Measurements from ENCODE around the gene STOML3.
A peak's percentile ranks its signal among the peaks of the same experiment; 100 is the strongest.

Gene STOML3

DNA sequence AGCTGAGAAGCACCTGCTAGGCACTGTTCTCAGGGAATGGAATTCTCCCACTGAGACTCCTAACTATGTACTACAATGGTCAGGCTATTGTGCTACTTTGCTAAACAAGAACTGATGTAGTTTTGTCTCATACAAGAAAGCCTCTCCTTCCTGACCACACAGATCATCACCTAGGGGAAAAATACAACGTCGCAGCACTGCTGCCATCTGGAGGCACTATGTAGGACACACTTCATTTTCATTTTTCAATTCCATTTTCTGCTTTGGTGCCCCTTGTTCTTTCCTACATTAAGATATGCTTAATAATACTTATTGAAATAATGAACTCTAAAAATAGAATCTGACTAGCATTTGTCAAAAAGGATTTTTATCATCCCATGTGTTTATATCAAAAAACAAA lies 26.2 kb upstream of the STOML3 start:
- H3K9me3 ChIP-seq (replicated peaks; ENCODE audit: insufficient read depth, low read length), result no peaks in the 10 kb centered on the region
- H3F3A ChIP-seq (ENCODE audit: insufficient read depth, low read length), result no peaks in the 10 kb centered on the region
- no peak for TF ChIP-seq EZH2 (optimal IDR thresholded peaks at IDR 0.05; ENCODE audit: low read depth, low read length)
- TF ChIP-seq, protein P1, sequence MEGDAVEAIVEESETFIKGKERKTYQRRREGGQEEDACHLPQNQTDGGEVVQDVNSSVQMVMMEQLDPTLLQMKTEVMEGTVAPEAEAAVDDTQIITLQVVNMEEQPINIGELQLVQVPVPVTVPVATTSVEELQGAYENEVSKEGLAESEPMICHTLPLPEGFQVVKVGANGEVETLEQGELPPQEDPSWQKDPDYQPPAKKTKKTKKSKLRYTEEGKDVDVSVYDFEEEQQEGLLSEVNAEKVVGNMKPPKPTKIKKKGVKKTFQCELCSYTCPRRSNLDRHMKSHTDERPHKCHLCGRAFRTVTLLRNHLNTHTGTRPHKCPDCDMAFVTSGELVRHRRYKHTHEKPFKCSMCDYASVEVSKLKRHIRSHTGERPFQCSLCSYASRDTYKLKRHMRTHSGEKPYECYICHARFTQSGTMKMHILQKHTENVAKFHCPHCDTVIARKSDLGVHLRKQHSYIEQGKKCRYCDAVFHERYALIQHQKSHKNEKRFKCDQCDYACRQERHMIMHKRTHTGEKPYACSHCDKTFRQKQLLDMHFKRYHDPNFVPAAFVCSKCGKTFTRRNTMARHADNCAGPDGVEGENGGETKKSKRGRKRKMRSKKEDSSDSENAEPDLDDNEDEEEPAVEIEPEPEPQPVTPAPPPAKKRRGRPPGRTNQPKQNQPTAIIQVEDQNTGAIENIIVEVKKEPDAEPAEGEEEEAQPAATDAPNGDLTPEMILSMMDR (IDR thresholded peaks at IDR 0.05; ENCODE audit: low read length), result peak; percentile 47
- H2AFZ ChIP-seq (ENCODE audit: low read length), result no peak overlapping the region
- H3K4me1 ChIP-seq (ENCODE audit: low read length), result no peaks in the 10 kb centered on the region
- no peaks in the 10 kb centered on the region for H4K20me1 ChIP-seq (ENCODE audit: insufficient read depth, low read length)
- no peak overlapping the region for H3K4me2 ChIP-seq (ENCODE audit: low read depth, low read length)
- no peaks in the 10 kb centered on the region for H3K79me2 ChIP-seq (ENCODE audit: low read length)
- no peak overlapping the region for H3K9ac ChIP-seq (ENCODE audit: low read length)
- no peak overlapping the region for H3K4me3 ChIP-seq (ENCODE audit: low read length)
- no peaks in the 10 kb centered on the region for H3K9me2 ChIP-seq (replicated peaks; ENCODE audit: insufficient read depth, low read length)
- H3K27ac ChIP-seq (ENCODE audit: low read length), result no peak overlapping the region
- H3K36me3 ChIP-seq (replicated peaks; ENCODE audit: insufficient read depth, low read length), result no peaks in the 10 kb centered on the region; the same call in 1 of the 2 replicates
- H3K27me3 ChIP-seq (replicated peaks; ENCODE audit: insufficient read depth, low read length), result no peaks in the 10 kb centered on the region
- DNase-seq, result peak; percentile 16

DNA sequence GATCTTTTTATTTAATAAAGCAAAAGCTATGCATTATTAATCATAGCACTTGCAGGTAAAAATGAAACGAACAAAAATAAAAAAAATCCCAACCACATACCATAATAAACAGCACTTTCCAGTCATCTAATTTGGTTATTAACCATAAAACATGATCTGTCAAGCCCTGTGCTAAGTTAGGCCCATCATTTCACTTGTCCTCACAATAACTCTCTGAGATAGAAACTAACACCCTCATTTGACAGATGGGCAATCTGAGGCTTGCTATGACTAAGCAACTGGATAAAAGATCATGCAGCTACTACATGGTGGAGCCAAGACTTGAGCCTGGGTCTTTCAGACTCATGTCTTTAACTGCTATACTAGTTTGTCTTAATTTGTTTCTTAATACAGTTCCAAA lies 25.5 kb upstream of the STOML3 start:
- H3K36me3 ChIP-seq (replicated peaks; ENCODE audit: insufficient read depth, low read length), result no peaks in the 10 kb centered on the region; the same call in 1 of the 2 replicates
- H3K9ac ChIP-seq (ENCODE audit: low read length), result no peak overlapping the region
- no peaks in the 10 kb centered on the region for H3K79me2 ChIP-seq (ENCODE audit: low read length)

DNA sequence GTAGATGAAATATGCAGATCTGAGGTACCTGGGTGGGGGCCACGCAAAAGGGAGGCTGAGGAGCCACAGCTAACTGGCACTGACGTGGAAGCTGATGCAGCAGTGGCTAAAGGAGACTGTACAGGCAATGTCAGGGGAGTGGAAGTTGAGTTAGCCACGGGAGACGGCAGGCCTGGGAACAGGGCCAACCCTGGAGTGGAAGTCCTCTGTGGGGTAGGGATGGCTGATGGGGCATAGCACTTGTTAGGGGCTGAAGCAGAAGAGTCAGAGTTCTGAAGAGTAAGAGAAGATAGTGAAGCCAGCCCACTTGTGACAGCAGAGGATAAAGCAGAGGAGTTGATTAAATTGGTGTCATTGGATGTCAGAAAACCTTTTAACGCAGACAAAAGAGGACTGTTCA lies 22.8 kb upstream of the STOML3 start:
- Histone ChIP-seq H3K36me3 (replicated peaks; ENCODE audit: insufficient read depth, low read length) (no peaks in the 10 kb centered on the region; the same call in 1 of the 2 replicates), H3K27ac (ENCODE audit: low read length) (no peak overlapping the region), H3K9me3 (replicated peaks; ENCODE audit: insufficient read depth, low read length) (no peaks in the 10 kb centered on the region), H3K4me1 (ENCODE audit: low read length) (no peaks in the 10 kb centered on the region), H3K79me2 (ENCODE audit: low read length) (no peaks in the 10 kb centered on the region), H3K9me2 (replicated peaks; ENCODE audit: insufficient read depth, low read length) (no peaks in the 10 kb centered on the region), H3F3A (ENCODE audit: insufficient read depth, low read length) (no peaks in the 10 kb centered on the region), H3K4me2 (ENCODE audit: low read depth, low read length) (no peak overlapping the region), H4K20me1 (ENCODE audit: insufficient read depth, low read length) (no peaks in the 10 kb centered on the region), H2AFZ (ENCODE audit: low read length) (no peak overlapping the region), H3K4me3 (ENCODE audit: low read length) (no peak overlapping the region), H3K27me3 (replicated peaks; ENCODE audit: insufficient read depth, low read length) (no peaks in the 10 kb centered on the region), H3K9ac (ENCODE audit: low read length) (no peak overlapping the region)
- no peak for DNase-seq
- TF ChIP-seq EZH2 (optimal IDR thresholded peaks at IDR 0.05; ENCODE audit: low read depth, low read length) (no peak), EZH2phosphoT487 (IDR thresholded peaks at IDR 0.05; ENCODE audit: low read length) (no peak)
- TF ChIP-seq, protein P1 (IDR thresholded peaks at IDR 0.05; ENCODE audit: low read length), result no peak

More for the DNA sequence above, 25.5 kb upstream of the STOML3 start:
- Histone ChIP-seq H4K20me1 (ENCODE audit: insufficient read depth, low read length) (no peaks in the 10 kb centered on the region), H3K9me3 (replicated peaks; ENCODE audit: insufficient read depth, low read length) (no peaks in the 10 kb centered on the region), H2AFZ (ENCODE audit: low read length) (no peak overlapping the region), H3K4me3 (ENCODE audit: low read length) (no peak overlapping the region), H3K27me3 (replicated peaks; ENCODE audit: insufficient read depth, low read length) (no peaks in the 10 kb centered on the region), H3K27ac (ENCODE audit: low read length) (no peak overlapping the region), H3K9me2 (replicated peaks; ENCODE audit: insufficient read depth, low read length) (no peaks in the 10 kb centered on the region), H3K4me2 (ENCODE audit: low read depth, low read length) (no peak overlapping the region), H3F3A (ENCODE audit: insufficient read depth, low read length) (no peaks in the 10 kb centered on the region), H3K4me1 (ENCODE audit: low read length) (no peaks in the 10 kb centered on the region)
- TF ChIP-seq EZH2phosphoT487 (IDR thresholded peaks at IDR 0.05; ENCODE audit: low read length) (no peak), EZH2 (optimal IDR thresholded peaks at IDR 0.05; ENCODE audit: low read depth, low read length) (no peak)
- TF ChIP-seq, protein P1 (IDR thresholded peaks at IDR 0.05; ENCODE audit: low read length), result no peak
- DNase-seq, result no peak

Measured in MM.1S (cell line).